Trophoblast cell (in vitro differentiated cells and primary cell): ENCODE results near the gene HMOX1.
A peak's percentile ranks its signal among the peaks of the same experiment; 100 is the strongest.

Experiments used
- DNase-seq, 2 donors: peaks; one replicate each; pipeline ENCODE4 v3.0.0-alpha.2; 2016
- H2AFZ ChIP-seq: 2 replicates; pipeline ENCODE4 v1.6.1; 2013; ENCODE audit warnings: low read length, moderate library complexity, mild to moderate bottlenecking; ENCODE audit not compliant: insufficient read depth, poor library complexity
- H2AK5ac ChIP-seq: 2 replicates; pipeline ENCODE4 v1.6.1; 2013; ENCODE audit warnings: mild to moderate bottlenecking, low read length
- H2BK120ac ChIP-seq: 2 replicates; pipeline ENCODE4 v1.6.1; 2013; ENCODE audit warnings: low read length, mild to moderate bottlenecking, moderate library complexity; ENCODE audit not compliant: insufficient read depth, poor library complexity
- H2BK12ac ChIP-seq: 2 replicates; pipeline ENCODE4 v1.6.1; 2013; ENCODE audit warnings: mild to moderate bottlenecking, low read length, moderate library complexity
- H2BK5ac ChIP-seq: 2 replicates; pipeline ENCODE4 v1.6.1; 2013; ENCODE audit warnings: low read length, low read depth, moderate library complexity, mild to moderate bottlenecking; ENCODE audit not compliant: poor library complexity
- H3K14ac ChIP-seq: 2 replicates; pipeline ENCODE4 v1.6.1; 2013; ENCODE audit warnings: mild to moderate bottlenecking, low read length
- H3K18ac ChIP-seq: 2 replicates; pipeline ENCODE4 v1.6.1; 2013; ENCODE audit warnings: mild to moderate bottlenecking, low read length
- H3K23ac ChIP-seq: 2 replicates; pipeline ENCODE4 v1.6.1; 2013; ENCODE audit warnings: low read length
- H3K27ac ChIP-seq: 2 replicates; pipeline ENCODE4 v1.5.1; 2013; ENCODE audit warnings: low read depth, mild to moderate bottlenecking, inconsistent platforms, low read length, moderate library complexity
- H3K27me3 ChIP-seq: 2 replicates; pipeline ENCODE4 v1.6.1; 2013; ENCODE audit warnings: inconsistent platforms, mild to moderate bottlenecking, low read length, moderate library complexity; ENCODE audit not compliant: insufficient read depth
- H3K36me3 ChIP-seq, 2 experiments: 1 replicate in 1 of 2; 2 replicates in 1 of 2; pipeline ENCODE4 v1.6.1; 2013; ENCODE audit warnings: low read length in 2 of 2, mild to moderate bottlenecking in 2 of 2, moderate library complexity in 1 of 2; ENCODE audit not compliant: insufficient read depth in 2 of 2, control insufficient read depth in 1 of 2
- H3K4ac ChIP-seq: 2 replicates; pipeline ENCODE4 v1.6.1; 2013; ENCODE audit warnings: low read depth, mild to moderate bottlenecking, low read length, moderate library complexity
- H3K4me1 ChIP-seq, 2 experiments: 1 replicate in 1 of 2; 2 replicates in 1 of 2; pipeline ENCODE4 v1.6.1; 2013; ENCODE audit warnings: low read length in 2 of 2, mild to moderate bottlenecking in 2 of 2, moderate library complexity in 1 of 2; ENCODE audit not compliant: insufficient read depth in 2 of 2, control insufficient read depth in 1 of 2
- H3K4me2 ChIP-seq: 2 replicates; pipeline ENCODE4 v1.6.1; 2013; ENCODE audit warnings: inconsistent platforms, mild to moderate bottlenecking, low read length, moderate library complexity
- H3K4me3 ChIP-seq: 2 replicates; pipeline ENCODE4 v1.5.1; 2013; ENCODE audit warnings: mild to moderate bottlenecking, low read depth, low read length, inconsistent platforms
- H3K79me1 ChIP-seq: one replicate; pipeline ENCODE4 v1.6.1; 2013; ENCODE audit warnings: low read length
- H3K79me2 ChIP-seq: 2 replicates; pipeline ENCODE4 v1.6.1; 2013; ENCODE audit warnings: low read length, mild to moderate bottlenecking; ENCODE audit not compliant: control insufficient read depth, insufficient read depth, poor library complexity
- H3K9ac ChIP-seq: 2 replicates; pipeline ENCODE4 v1.6.1; 2013; ENCODE audit warnings: mild to moderate bottlenecking, low read length
- H3K9me3 ChIP-seq: 2 replicates; pipeline ENCODE4 v1.6.1; 2013; ENCODE audit warnings: low read depth, mild to moderate bottlenecking, control low read depth, inconsistent platforms, low read length; ENCODE audit not compliant: insufficient read depth
- H4K12ac ChIP-seq: 2 replicates; pipeline ENCODE4 v1.6.1; 2013; ENCODE audit warnings: low read depth, mild to moderate bottlenecking, low read length, moderate library complexity
- H4K8ac ChIP-seq: 2 replicates; pipeline ENCODE4 v1.6.1; 2013; ENCODE audit warnings: low read depth, mild to moderate bottlenecking, low read length, moderate library complexity
- H4K91ac ChIP-seq: one replicate; pipeline ENCODE4 v1.6.1; 2013; ENCODE audit warnings: low read depth, mild to moderate bottlenecking, low read length, moderate library complexity
- WGBS: extraction: QIAGEN DNeasy Blood & Tissue Kit; methylation state at CpG from one replicate; pipeline ENCODE4 v1.1.7; 2013; ENCODE audit warnings: missing lambda C conversion rate; ENCODE audit not compliant: insufficient read length, insufficient coverage; ENCODE audit errors: extremely low coverage; 5-methylcytosine and 5-hydroxymethylcytosine counted together

HMOX1 gene

DNA sequence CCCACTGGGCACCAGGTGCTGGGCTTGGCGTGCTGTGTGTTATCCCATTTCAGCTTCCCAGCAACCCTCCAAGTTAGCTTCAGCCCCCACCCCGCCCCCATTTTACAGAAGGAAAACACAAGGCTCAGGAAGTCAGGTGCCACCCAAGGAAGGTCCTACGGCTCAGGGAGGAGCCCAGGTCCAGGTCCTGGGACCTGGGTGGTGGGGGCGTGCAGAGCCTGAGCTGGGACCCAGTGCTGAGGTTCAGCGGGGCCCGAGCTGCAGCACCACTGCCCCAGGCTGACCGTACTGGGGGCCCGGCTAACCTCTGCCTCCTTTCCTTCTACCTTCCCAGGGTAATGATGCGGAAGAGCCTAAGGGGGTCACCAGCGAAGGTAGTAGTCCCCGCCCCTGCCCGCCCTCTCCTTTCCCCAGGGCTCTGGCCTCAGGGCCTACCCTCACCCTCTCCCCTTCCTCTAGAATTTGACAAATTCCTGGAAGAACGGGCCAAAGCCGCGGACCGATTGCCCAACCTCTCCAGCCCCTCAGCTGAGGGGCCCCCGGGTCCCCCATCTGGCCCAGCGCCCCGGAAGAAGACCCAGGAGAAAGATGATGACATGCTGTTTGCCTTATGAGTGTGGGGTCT is 34.2 kb upstream of the HMOX1 start:
- WGBS = no CpG with 5 or more reads among the region's 19 CpGs
- Histone ChIP-seq H3K4me1 (peaks cover 9 to 10% of the 10 kb centered on the region in 2 experiments), H4K8ac (no peak overlapping the region), H2AK5ac (no peak overlapping the region), H2BK12ac (no peak overlapping the region), H3K27ac (no peak overlapping the region), H3K27me3 (no peaks in the 10 kb centered on the region), H4K12ac (no peak overlapping the region), H3K9me3 (peaks cover 10% of the 10 kb centered on the region), H3K4ac (no peak overlapping the region), H2BK120ac (no peak overlapping the region), H3K79me2 (no peaks in the 10 kb centered on the region), H3K14ac (no peak overlapping the region), H2BK5ac (no peak overlapping the region), H3K4me3 (no peak overlapping the region), H3K79me1 (peaks cover 4% of the 10 kb centered on the region), H3K9ac (no peak overlapping the region), H3K4me2 (no peak overlapping the region), H3K18ac (no peak overlapping the region), H3K23ac (no peak overlapping the region), H2AFZ (no peak overlapping the region), H3K36me3 (peaks cover 49% of the 10 kb centered on the region in 2 experiments), H4K91ac (no peak overlapping the region)
- DNase-seq = peak in 1 of 2 donors; percentile 43

DNA sequence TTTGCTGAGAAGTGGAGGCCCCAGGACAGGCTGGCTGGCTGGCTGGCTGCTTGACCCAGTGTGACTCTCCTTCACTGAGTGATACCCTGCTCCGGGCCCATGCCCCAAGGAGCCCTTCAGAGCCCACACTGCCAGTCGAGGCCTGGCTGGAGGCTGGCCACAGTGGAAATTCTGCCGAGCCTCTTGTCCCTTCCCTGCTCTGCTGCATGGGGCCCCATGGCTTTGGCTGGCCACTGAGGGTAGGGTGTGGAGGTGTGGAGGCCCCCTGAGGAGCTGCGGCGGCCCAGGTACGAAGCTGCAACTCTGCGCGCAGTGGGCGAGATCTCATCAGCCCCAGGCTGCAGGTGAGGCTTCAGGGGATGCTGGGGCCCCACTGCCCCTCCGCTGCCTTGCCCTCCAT is 33.4 kb upstream of the HMOX1 start:
- Histone ChIP-seq H3K27me3 (no peaks in the 10 kb centered on the region), H3K18ac (no peak overlapping the region), H2BK12ac (no peak overlapping the region), H3K4ac (no peak overlapping the region), H4K8ac (no peak overlapping the region), H3K23ac (no peak overlapping the region), H3K4me2 (no peak overlapping the region), H2AK5ac (no peak overlapping the region), H3K4me1 (peaks cover 9 to 10% of the 10 kb centered on the region in 2 experiments), H4K91ac (no peak overlapping the region), H2AFZ (no peak overlapping the region), H2BK5ac (no peak overlapping the region), H3K27ac (no peak overlapping the region), H3K36me3 (peaks cover 42% of the 10 kb centered on the region in 2 experiments), H2BK120ac (no peak overlapping the region), H4K12ac (no peak overlapping the region), H3K4me3 (no peak overlapping the region), H3K79me1 (peaks cover 4% of the 10 kb centered on the region), H3K9me3 (peaks cover 10% of the 10 kb centered on the region), H3K79me2 (no peaks in the 10 kb centered on the region), H3K9ac (no peak overlapping the region), H3K14ac (no peak overlapping the region)
- no CpG with 5 or more reads among the region's 10 CpGs for WGBS
- DNase-seq = no peak

DNA sequence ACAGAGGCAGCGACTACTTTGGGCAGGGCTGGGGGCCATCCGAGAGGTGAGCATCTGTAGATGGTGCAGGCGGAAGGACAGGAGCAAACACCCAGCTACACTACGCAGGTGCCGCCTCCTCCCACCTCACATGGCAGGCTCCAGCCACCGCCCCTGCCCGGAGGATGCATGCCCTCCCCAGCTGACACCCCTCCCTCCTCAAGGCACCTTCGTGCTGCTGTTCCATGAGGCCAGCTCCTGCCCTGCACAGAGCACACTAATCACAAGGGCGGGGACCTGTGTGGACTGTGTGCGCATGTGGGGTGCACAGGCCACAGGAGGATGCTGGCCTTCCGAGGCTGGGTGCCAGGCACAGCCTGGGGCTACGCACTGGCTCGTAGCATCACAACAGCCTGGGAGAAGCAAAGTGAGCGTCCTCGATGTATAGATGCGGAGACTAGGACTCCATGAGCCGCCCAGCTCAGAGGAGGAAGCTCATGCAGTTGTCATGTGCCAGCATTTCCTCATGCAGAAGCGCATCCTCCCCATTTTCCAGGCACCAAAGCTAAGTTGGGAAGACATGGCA is 32.8 kb upstream of the HMOX1 start:
- H3K4ac ChIP-seq = no peak overlapping the region
- no peak overlapping the region for H3K14ac ChIP-seq
- H2BK5ac ChIP-seq = no peak overlapping the region
- H3K4me1 ChIP-seq = peaks cover 9 to 10% of the 10 kb centered on the region in 2 experiments
- H3K4me2 ChIP-seq = no peak overlapping the region
- peaks cover 6% of the 10 kb centered on the region for H3K9me3 ChIP-seq
- no peak overlapping the region for H2BK12ac ChIP-seq
- H3K27me3 ChIP-seq = no peaks in the 10 kb centered on the region
- H2AFZ ChIP-seq = no peak overlapping the region
- H2BK120ac ChIP-seq = no peak overlapping the region
- H3K36me3 ChIP-seq = peaks cover 35 to 36% of the 10 kb centered on the region in 2 experiments
- H3K79me1 ChIP-seq = peaks cover 4% of the 10 kb centered on the region
- no peak overlapping the region for H3K18ac ChIP-seq
- no peaks in the 10 kb centered on the region for H3K79me2 ChIP-seq
- no peak overlapping the region for H3K27ac ChIP-seq
- no peak overlapping the region for H3K23ac ChIP-seq
- H3K4me3 ChIP-seq = no peak overlapping the region
- DNase-seq = no peak
- no peak overlapping the region for H4K91ac ChIP-seq
- H4K12ac ChIP-seq = no peak overlapping the region
- no CpG with 5 or more reads among the region's 18 CpGs for WGBS
- no peak overlapping the region for H3K9ac ChIP-seq
- no peak overlapping the region for H2AK5ac ChIP-seq
- no peak overlapping the region for H4K8ac ChIP-seq

DNA sequence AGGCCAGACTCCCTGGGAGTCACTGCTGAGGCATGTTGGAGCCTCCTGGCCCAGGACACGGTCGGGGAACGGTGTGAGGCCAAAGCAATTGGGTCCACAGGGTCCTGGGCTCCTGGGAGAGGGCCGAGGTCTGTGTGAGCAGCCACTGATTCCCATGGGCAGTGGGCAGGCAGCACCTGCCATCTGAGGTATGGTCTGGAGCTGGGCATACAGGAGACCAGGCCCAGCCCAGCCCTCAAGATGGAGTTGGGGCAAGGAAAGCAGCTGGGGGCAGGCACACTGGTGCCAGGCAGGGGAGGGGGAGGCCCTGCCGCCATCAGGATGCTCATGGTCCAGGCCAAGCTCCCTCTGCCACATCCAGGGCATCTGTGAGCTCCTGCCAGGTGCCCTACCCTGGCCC is 32.2 kb upstream of the HMOX1 start:
- Histone ChIP-seq H3K4me3 (no peak overlapping the region), H2BK120ac (no peak overlapping the region), H3K4me1 (peaks cover 9 to 10% of the 10 kb centered on the region in 2 experiments), H2BK5ac (no peak overlapping the region), H3K14ac (no peak overlapping the region), H3K79me2 (no peaks in the 10 kb centered on the region), H3K36me3 (peaks cover 29 to 30% of the 10 kb centered on the region in 2 experiments), H3K4ac (no peak overlapping the region), H3K9ac (no peak overlapping the region), H2BK12ac (no peak overlapping the region), H3K27ac (no peak overlapping the region), H2AK5ac (no peak overlapping the region), H4K91ac (no peak overlapping the region), H3K4me2 (no peak overlapping the region), H3K9me3 (peaks cover 2% of the 10 kb centered on the region), H3K27me3 (no peaks in the 10 kb centered on the region), H3K79me1 (peaks cover 4% of the 10 kb centered on the region), H3K23ac (no peak overlapping the region), H4K8ac (no peak overlapping the region), H4K12ac (no peak overlapping the region), H3K18ac (no peak overlapping the region), H2AFZ (no peak overlapping the region)
- no CpG with 5 or more reads among the region's 5 CpGs for WGBS
- DNase-seq = no peak
